ENCODE measurements around the gene MSRB3.

GRCh38 chr12:65432651-65433050 lies 154.2 kb downstream of the MSRB3 start:
- TF ChIP-seq POLR2A (IDR thresholded peaks at IDR 0.05) (no peak), CTCF (IDR thresholded peaks at IDR 0.05) (no peak)

All from body of pancreas (tissue), 4 donors.